Prostate gland (tissue), 2 donors: ENCODE measurements around the gene ETV5.

Experiments used
- CTCF ChIP-seq, 4 experiments: fragments of 200-600 bp in 2 of 4; fragments of 450-650 bp in 2 of 4; sonication (generic) in 2 of 4; IDR thresholded peaks; 1 replicate in 3 of 4; 2 replicates in 1 of 4; pipeline ENCODE4 v1.5.1; 2016 to 2019; ENCODE audit warnings: antibody characterized with exemption in 4 of 4, mild to moderate bottlenecking in 2 of 4, moderate library complexity in 2 of 4
- POLR2AphosphoS5 ChIP-seq: sonication (generic); formaldehyde crosslinking; IDR thresholded peaks from one replicate; pipeline ENCODE4 v1.6.1; 2017; ENCODE audit warnings: antibody characterized with exemption

DNA sequence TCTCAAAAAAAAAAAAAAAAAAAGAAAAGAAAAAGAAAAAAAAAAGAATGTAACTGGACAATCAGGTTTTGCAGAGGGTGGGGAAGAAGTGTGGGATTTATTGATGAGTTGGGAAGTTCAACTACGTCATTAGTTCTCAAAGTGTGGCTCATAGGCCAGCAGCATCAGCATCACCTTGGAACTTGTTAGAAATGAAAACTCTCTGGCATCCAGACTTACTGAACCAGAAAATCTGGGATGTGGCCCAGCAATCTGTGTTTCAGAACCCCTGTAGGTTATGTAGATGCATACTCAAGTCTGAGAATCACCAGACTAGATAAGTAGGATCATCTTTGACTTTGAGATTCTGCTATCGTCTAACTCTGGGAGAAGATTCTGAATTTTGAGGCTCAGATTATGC is 45.8 kb upstream of the ETV5 start:
- TF ChIP-seq CTCF (IDR thresholded peaks at IDR 0.05) (no peak), POLR2AphosphoS5 (no peak)
